Stimulated activated CD8-positive, alpha-beta memory T cell treated with anti-CD3 and anti-CD28 coated beads, Interleukin-12 subunit alpha, Interleukin-12 subunit beta, amount 100 ng/mL, for 1 hour (primary cell): ENCODE data around the gene ENTPD8.
"Not testable (repeated sequence)": the region's sequence is repeated elsewhere in the genome, so short reads cannot be mapped to it uniquely, and the experiment has no call there.

Source experiments
- DNase-seq: peaks from one replicate; pipeline ENCODE4 v3.0.0-alpha.2; 2020; ENCODE audit warnings: low read depth

The ENTPD8 gene

DNA sequence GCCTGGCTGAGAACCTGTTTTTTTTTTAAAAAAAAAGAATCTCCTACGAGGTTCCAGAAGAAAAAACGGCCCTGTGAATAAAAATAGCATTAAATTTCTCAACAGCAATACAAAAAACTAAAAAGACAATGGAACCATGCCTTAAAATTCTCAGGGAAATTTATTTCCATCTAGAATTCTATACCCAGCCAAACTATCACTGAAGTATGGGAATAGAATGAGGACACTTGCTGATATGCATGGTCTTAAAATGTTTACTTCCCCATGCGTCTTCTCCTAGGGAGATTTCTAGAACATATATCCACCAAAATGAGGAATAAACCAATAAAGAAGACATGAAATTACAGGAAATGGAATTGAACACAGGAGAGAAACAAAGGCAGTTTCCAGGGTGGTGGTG, 34.5 kb upstream of the ENTPD8 start:
- no peak for DNase-seq

DNA sequence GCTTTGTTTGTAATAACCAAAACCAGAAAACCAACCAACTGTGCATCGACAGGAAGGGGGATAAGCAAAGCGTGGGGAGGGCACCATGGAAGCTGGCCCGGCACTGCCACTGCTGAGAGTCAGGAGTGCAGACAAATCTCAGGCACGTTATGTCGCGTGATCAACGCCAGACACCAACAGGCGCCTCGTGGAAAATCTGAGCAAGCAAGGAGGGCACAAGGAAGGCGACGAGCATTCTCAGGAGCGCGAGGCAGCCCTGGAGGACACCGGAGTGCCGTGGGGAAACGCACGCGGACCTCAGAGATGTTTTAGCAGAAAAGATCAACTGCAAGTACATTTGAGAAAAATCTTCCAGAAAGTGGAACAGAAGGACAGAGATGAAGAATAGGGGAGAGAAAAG, 33.1 kb upstream of the ENTPD8 start:
- no peak for DNase-seq

DNA sequence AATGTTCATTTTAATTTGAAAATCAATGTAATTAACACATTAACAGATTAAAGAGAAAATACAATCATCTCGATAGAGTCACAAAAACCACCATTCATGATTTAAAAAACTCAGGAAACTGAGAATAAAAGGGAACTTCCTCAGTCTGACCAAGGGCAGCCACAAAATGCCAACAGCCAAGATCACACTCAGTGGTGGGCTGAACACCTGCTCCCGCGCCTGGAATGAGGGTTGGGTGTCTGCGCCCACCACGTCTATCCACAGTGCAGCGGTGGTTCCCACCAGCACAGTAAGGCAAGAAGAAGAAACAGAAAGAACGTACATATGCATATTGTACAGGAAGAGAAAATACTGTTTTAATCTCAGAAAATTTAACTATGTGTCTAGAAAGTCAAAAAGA, 29.6 kb upstream of the ENTPD8 start:
- DNase-seq, result no peak

DNA sequence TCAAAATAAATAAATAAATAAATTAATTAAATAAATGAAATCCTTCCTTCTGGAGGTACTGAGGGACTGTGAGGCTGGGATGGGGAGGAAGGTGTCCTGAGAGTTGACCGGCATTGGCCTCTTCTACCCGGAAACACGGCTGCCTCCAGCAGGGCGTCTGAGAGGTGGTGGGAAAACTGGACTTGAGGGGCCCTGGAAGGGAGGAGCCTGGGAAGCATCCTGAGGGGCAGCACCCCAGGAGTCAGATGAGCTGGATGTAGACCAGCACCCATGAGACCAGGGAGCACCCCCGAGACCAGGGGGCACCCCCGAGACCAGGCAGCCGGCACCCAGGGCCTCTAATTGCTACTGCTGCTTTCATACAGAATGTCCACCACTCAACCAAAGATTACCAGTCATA, 26.7 kb upstream of the ENTPD8 start:
- no peak for DNase-seq

DNA sequence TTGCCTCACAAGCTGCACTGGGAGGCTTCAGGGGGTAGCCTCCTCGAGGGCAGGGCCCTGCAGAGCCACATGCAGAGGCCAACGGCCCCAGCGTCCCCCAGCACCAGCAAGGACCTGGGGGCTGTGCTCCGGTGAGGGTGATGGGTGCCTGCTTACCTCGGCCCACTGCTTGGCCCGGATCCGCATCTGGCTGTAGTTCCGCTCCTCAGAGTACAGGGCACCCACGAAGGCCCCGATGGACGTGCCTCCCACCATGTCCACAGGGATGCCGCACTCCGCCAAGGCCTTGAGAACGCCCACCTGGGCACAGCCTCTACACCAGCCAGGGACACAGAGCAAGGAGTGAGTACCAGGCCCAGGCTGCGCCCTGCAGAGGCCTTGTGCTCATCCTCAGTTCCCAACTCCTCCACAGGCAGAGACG, 26.0 kb upstream of the ENTPD8 start:
- no peak for DNase-seq

DNA sequence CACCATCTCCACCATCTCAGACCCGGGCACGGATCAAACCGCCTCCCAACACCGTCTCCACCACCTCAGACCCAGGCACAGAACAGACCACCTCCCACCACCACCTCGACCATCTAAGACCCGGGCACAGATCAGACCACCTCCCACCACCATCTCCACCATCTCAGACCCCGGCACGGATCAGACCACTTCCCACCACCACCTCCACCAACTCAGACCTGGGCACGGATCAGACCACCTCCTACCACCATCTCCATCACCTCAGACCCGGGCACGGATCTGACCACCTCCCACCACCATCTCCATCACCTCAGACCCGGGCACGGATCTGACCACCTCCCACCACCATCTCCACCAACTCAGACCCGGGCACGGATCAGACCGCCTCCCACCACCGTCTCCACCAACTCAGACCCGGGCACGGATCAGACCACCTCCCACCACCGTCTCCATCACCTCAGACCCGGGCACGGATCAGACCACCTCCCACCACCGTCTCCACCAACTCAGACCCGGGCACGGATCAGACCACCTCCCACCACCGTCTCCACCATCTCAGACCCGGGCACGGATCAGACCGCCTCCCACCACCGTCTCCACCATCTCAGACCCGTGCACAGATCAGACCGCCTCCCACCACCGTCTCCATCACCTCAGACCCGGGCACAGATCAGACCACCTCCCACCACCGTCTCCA, 25.4 kb upstream of the ENTPD8 start:
- DNase-seq, result not testable (repeated sequence)

DNA sequence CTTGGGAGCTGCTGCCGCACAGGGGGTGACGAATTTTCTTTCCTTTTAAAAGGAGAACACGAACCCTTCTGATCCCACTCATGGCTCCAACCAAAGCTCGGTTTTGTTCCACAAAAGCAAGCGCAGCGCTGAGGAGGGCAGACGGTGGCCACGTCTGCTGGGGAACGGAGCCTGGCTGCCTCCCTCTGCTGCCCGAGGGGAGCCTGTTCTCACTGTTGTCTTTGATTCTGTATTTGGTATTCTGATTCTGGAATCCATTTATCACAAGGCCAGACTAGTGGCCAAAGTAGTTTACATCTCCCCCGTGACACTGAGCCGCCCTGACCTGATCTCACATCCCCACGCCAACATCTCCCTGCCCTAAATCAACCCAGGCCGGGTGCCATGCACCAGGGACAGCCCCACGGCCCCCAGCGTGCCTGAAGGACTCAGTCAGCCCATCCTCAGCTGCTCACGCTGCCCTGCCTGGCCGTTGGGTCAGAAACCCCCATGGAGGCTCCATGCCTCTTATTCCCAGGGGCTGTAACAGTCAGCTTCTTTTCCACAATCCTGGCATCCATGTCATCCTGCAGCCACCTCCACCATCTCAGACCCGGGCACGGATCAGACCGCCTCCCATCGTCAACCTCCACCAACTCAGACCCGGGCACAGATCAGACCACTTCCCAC, 24.7 kb upstream of the ENTPD8 start:
- no peak for DNase-seq

DNA sequence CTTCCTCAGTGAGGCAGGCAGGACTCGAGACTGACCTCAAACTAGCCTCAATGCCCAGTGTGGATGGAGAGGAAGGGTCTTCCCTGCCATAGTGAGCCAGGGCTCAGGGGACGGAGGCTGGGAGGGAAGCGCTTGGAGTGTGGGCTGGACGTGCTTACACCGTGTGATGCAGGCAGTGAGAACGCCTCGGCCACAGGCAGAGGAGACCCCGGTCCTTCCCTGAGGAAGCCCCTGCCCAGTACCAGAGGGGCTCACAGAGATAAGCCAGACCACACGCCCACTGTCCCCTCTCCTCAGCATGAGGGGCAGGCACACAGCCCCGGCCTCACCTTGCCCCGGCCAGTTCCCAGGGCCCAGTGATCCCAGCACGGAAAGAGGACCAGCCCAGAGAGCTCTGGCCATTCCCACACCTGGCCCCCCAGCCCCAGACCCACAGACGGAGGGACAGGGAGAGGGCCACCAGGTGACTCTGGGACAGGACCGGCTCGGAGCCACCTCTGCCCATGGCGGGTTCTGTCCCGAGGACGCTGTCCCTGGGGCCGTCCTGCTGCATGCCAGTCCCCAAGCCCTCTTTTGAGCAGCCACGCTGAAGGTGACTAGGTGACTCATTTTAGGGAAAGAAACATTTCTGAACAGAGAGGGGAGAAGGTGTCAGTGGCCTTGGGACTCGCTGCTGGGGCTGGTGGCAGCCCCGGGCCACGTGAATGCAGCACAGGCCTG, 24.0 kb upstream of the ENTPD8 start:
- DNase-seq, result no peak

DNA sequence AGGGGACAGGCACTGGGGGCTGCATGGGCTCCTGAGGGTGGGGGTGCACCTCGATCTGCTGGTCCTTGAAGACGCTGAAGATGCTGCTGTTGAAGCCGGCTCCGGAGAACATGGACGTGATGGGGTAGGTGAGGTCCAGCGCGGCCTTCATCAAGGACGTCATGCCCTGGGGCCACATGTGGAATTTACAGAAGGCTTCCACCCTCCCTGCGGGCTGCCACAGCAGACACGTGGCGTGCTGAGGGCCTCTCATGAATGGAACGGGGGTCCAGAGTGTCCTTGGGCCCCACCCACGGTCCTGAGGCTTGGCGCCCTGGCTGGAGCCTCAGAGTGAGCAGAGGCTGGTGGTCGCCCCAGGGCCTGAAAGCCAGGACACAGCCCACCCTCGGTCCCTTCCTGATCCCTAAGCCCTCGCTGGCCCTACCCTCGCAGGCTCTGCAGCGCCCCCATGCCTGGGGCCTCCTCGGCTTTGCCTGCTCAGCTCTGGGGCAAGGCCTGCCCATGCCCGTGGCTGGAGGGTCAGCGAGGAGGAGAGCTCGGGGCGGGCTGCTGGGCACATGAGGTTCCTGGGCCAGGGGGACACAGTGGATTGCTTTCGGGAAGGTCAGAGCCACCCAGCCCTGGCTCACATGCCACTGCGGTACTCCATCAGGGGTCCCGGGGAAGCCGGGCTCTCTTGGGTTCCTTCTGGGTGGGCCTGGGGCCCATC, 23.3 kb upstream of the ENTPD8 start:
- no peak for DNase-seq

DNA sequence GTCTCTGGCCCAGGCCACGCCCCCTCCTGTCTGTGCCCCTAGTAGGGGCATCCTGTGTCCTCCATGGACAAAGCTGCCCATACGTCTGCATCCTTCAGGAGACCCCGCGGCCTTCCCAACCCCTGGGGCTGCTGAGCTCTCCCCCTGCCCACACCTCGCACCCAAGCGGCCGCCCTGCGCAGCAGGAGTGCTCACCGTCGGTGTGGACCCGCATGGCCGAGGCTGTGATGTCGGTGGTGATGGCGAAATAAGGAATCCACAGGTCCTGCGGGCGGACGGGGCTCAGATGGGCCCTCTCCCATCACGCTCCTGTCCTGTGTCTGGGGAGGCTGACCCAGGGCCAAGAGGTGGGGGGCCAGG, 22.8 kb upstream of the ENTPD8 start:
- no peak for DNase-seq

DNA sequence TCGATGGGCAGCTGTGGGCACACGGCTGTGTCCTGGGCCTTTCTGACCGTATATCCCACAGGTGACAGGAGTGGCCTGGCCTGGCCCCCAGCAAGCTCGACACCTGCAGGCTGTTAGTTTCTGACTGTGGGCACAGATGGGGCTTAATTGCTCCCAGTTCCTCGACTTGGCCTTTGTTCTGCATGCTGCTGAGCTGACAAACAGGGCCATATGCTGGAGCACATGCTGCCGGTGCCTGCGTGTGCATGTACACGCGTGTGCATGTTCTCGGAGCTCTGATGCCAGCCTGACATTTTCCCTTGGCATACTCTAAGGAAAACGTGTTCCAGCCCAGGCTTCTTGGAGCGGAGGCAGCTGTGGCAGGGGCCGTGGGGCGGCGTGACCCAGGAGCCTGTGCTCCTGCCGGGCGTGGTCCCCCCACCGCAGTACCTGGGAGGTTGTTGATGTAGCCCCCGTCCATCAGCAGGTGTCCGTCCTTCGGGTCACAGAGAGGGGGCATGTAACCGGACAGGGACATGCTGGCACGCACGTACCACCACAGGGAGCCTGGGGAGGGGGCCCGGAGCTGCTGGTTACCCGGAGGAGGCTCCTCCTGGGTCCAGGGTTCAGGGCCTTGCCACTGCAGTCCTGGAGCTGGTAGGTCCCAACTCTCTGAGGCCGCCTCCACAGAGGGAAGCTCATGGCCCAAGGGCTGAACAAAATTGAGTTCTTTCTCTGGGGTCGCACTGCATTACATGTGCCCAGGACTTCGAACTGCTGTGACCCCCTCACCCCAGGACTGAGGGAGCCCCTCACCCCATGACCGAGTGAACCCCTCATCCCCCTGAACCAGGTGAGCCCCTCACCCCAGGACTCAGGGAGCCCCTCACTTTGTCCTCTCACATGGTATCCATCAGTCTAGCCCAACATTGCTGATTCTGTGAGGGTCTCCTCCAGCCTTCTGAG, 22.1 kb upstream of the ENTPD8 start:
- DNase-seq, result no peak

DNA sequence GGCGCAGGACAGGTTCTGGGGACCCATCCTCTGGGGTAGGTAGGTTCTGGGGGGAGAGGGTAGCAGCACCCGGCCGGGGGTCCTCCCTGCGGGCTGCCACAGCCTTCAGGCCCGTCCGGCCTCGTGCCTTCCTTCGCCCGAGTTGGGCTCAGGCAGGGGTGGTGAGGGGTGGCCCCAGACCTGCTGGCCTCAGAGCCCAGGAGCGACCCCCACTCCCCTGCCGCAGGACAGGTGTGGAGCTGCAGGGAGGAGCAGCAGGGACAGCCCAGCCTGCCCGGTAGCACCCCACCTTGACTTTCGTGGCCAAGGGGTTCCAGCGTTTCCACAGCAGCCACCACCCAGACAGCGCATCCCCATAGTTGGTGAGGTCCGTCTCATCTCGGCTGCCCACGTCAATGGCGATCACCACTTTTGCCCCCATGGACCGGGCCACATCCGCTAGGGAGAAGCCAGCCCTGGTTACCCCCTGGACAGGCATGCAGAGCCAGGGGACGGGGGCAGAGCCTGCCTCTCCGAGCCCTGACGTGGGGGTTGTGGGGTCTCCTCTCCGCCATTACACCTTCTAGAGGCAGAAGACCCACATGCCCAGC, 21.3 kb upstream of the ENTPD8 start:
- no peak for DNase-seq

DNA sequence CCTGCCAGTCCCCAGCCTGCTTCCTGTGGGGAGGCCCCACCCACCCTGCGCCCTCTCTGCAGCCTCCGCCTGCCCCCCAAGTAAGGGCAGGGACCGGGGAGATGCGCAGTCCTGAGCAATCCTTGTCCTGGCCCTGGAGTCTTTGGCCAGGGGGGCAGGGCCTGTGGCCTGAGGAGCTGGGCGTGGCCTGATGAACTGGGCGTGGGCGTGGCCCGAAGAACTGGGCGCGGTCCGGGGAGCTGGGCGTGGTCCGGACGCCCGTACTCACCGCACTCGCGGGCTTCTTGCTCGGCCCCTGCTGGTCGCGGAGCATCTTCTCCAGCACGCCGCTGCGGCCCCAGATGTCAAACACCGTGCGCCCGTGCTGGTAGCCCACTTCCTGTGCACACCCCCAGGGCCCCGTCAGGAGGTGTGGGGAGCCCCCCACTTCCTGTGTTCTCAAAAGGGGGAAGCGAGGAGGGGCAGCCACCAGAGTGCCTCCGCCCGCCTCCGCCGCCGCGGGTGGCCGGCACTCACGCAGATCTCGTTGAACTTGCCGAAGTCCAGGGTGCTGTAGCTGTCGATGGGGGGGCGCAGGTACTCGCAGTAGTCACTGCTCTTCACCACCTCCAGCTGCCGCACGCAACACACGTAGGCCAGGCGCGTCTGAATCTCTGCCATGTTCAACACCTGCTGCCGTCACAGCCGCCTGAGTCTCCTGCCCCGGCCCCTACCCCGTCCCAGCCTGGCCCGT, 20.7 kb upstream of the ENTPD8 start:
- DNase-seq, result peak; percentile 60

DNA sequence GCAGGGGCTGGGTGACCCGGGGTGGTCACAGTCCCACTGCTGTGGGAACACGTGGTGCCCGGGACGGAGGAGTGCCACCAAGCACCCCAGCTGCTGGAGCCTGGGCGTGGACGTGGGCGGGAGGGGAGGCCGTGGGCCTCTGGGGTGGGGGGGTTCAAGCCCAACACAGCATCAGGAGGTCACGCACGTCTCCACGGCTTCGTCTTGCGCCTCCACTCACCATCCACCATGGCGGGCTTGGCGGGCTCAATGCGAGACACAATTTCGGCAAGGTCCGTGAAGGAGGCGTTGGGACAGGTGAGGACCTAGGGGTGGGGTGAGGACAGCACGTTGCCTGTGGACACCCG, 20.1 kb upstream of the ENTPD8 start:
- no peak for DNase-seq

DNA sequence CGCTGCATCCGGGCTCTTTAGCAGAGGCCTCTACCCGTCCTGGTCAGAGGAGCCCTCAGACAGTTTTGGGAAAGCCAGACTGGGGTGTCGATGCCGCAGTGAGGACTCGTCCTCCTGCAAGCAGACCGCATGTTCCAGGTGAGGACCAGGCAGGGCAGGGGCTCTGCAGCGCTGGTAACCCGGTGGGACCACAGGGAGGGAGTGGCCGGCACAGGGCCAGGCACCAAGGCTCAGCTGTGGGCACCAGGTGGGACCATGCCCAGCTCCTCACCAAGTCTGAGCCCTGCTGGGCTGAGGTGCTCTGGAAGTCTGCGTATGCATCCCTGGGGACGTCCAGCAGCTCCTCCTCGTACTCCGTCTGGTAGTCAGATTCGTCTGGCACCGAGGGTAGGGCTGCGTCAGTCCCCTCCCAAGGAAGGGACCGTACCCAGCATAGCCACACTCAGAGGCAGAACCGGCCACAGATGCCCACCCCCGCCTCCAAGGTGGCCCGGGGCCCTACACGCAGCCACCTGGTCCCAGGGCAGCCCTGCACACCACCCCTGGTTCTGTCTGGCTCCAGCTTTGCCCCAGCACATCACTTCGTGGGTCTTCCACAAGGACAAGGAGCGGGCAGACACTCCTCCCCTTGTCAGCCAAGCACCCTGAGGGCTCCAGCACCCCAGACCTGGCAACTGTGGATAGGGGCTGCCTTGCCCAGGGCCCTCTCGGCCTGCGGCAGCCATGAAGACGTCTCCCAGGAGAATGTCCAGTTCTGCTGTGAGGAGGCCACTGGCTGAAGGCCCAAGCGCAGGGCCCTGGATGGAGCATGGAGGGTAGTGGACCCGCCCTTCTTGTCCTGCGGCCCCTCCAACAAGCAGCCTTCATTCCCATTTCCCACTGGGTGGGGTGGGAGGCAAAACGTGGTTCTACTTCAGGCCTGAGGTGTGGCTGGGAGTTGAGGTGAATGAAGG, 19.5 kb upstream of the ENTPD8 start:
- DNase-seq, result no peak

DNA sequence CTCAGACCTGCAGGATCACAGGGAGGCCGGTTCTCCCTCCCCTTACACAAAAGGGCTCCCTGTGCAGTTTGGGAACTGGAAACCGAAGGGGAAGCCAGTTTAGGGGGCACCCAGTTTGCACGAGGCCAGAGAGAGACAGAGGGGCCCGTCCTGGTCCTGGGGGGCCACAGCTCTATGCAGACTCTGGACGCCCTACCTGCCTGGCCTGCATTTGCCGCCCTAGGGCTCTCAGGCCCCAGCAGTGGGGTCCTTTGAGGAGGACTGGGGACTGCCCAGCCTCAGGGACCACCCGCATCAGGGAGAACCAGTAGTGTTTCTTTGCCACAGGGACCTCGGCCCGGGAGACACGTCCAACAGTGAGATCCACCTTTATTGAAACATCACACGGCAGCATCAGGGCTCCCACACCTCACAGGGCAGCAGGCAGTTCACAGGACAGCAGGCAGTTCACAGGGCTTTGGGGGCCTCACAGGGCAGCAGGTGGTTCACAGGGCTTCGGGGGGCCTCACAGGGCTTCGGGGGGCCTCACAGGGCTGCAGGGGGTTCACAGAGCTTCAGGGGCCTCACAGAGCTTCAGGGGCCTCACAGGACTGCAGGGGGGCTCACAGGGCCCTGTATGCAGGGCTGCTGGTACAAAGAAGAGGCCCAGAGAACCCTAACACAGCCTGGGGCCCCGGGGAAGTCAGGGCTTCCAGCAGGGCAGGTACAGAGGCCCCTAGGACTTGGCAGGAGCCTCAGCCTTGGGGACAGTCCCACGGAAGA, 18.6 kb upstream of the ENTPD8 start:
- no peak for DNase-seq

DNA sequence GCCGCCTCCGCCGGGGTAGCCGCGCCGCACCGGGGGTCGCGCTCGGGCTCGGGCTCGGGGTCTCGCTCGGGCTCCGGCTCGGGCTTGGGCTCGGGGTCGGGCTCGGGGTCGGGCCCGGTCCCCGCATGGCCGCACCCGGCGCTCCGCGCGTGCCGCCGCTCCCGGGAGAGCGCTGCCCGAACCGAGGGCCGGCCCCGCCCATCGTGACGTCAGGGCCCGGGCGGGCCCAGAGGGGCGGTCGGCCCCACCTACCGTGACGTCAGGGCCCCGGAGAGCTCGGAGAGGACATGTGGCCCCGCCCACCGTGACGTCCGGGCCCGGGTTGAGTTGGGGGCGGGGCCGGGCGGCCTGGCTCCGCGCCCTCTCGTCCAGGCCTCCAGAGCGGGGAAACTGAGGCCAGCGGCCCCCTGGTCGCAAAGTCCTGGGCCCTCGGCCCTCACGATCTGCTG, 18.0 kb upstream of the ENTPD8 start, which contains the start of gene NSMF:
NSMF (minus strand) TSS at position 183 of the 449 bp plus-strand sequence. CDS start 232 bp downstream, outside the sequence.
- DNase-seq, result peak; percentile 89
